HG03575 (cell line): ENCODE measurements around the gene FRMD4A.
"Not testable (repeated sequence)": the region's sequence is repeated elsewhere in the genome, so short reads cannot be mapped to it uniquely, and the experiment has no call there.

ENCODE experiments used
- ATAC-seq: cut with Tn5 transposase; IDR thresholded peaks from one replicate; pipeline ENCODE4 v1.9.1; 2021; ENCODE audit not compliant: unreplicated experiment, insufficient number of reproducible peaks, low FRiP score; ENCODE audit errors: extremely low read depth

Gene FRMD4A

DNA sequence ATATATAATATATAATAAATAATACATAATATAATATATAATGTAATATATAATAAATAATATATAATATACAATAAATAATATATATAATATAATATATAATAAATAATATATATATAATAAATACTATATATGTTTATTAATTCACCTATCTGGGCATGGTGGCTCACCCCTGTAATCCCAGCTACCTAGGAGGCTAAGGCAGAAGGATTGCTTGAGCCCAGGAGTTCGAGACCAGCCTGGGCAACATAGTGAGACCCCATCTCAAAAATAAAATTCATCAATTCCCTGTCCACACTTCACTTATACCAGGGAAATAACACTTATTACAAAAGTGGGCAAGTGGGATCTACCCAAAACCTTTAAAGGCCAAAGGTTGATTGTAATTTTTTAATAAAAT is 462.9 kb downstream of the FRMD4A start:
- no peak for ATAC-seq

- ATAC-seq, result no peak
Measured at GRCh38 chr10:13865758-13866491, 464.8 kb downstream of the FRMD4A start.

- ATAC-seq, result not testable (repeated sequence)
Measured at GRCh38 chr10:13865220-13865619, 465.5 kb downstream of the FRMD4A start.

GRCh38 chr10:13862546-13863233 is 468.0 kb downstream of the FRMD4A start:
- no peak for ATAC-seq

DNA sequence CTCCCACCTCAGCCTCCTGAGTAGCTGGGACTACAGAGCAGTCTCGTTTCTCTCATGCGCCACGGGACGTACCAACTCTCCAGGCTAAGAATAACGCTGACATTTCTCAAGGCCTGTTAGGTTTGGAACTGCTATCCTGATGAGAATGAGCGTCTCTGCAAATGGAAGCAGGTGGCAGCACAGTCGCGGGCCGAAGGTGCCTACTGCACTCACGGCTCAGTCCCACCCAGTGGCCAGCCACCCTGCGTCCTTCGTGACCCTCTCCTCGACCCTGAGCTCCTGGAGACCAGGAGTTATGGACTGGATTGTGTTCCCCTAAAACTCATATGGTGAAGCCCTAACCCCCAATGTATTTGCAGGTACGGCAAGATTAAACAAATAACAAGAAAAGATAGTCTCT is 469.8 kb downstream of the FRMD4A start:
- ATAC-seq, result no peak

GRCh38 chr10:13859979-13860654 is 470.6 kb downstream of the FRMD4A start:
- ATAC-seq, result no peak

GRCh38 chr10:13858709-13859108 is 472.0 kb downstream of the FRMD4A start:
- no peak for ATAC-seq

DNA sequence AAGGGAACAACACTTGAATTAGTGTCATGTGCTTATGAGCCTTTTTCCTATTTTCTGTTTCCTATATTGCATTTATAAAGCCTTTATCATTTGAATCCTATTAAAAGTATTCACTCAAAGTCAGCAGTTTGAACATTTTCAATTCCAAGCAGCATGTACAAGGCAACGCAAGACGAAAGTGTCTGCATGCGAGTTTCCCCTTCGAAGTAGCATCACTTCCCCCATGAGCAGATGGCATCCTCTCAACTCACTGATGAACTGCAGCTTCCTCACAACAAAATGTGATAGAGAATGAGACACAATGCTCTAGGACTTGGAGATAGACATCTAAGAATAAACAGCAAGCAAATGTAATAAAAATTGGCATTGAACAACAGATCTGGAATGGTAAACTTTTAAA is 473.3 kb downstream of the FRMD4A start:
- no peak for ATAC-seq

DNA sequence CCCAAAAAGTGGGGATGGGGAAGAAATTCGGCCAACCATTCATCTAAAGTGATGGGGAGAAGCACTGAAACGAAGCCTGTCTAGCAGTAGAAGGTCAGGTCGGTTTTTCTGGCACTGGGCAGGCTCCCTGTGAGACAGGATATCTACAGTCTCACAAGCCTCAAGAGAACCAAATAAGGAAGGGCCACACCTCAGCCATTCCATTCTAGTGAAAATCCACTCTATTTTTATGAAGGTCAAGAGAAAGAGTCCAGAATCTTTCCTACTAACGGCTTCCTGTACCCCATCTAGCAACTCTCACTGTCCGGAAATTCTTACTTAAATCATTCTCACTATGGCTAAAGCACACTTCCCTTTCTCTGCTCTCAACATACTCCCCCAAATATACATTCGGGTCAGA is 476.9 kb downstream of the FRMD4A start:
- ATAC-seq, result no peak

DNA sequence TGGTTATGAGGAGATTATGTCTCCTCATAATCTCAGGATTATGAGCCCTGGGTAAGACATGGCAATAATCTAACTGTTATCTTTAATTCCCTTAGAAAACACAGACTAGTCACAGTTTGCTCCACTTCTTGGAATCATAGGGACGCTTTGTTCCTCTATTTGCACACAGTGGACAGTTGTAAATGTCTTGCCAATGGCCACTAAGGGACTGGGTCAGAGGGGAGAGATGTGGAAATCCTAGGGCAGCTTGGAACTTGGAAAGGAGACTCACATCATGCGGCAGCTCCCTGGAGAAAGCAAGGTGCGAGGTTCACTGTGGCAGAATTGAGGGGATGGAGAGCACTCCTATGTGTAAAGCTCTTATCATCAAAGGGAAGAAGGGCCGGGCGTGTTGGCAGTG is 477.9 kb downstream of the FRMD4A start:
- ATAC-seq, result no peak

DNA sequence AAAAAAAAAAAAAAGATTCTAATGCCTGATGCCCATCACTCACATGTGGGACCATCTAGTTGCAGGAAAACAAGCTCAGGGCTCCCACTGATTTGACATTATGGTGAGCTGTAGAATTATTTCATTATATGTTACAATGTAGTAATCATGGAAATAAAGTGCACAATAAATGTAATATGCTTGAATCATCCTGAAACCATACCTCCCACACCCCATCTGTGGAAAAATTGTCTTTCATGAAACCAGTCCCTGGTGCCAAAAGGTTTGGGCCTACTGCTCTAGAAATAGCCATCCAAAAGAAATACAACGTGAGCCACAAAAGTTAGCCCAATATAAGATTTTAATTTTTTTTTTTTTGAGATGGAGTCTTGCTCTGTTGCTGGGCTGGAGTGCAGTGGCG is 478.8 kb downstream of the FRMD4A start:
- ATAC-seq, result no peak

DNA sequence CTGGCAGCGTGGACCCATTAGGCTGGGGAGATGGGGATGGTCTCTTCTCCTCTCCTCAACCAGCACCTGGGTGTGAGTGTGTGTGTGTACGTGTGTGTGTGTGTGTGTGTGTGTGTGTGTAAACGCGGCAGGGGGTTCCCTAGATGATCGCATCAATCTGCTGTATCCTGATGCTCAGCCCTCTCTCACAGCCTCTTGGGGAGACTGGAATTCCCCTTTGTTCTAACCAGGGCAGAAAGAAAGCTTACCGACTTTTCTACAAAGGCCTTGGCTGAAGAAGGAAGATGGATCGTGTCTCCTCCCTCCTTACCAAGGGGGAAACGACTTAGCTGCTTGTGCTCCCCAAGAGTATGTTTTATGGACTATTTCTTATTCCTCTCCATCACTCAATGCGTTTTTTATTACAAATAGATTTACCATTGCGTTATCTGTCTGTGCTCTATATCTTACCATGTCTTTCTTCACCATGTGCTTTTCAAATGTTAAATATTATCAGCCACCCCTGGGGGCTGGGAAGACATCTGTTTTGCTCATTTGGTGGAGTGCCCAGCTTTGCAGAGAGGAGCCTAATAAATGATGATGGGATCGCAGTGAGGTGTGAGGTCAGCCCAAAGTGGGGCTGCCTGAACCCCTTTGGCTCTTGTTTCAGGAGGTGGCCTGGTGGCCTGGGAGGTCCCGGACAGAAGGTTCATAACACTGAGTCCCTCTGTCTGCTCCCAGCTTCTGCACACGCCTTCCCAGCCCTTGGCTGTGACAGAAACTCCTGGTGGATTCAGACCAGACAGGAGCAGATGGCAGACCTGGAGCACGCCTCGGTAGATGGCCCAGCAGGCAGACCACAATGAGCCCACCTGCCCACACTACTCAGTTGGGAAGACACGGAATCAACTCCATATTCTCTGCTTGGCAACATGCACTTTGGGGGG is 481.9 kb downstream of the FRMD4A start:
- no peak for ATAC-seq

GRCh38 chr10:13847201-13847631 is 483.5 kb downstream of the FRMD4A start:
- ATAC-seq, result no peak

DNA sequence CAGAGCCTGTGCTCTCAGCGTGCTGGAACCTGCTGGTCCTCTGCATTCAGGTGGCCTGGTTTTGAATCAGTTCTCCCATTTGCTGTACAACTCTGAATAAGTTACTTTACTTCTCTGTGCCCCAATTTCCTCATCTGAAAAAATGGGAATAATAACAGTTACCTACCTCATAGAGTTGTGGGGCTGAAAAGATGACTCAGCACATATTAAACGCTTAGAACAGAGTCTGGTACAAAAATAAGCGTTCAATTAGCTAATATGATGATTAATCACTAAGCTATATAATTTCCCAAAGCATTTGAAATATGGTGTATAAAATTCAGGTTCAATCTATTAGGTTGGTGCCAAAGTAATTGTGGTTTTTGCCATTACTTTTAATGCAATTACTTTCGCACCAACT is 484.8 kb downstream of the FRMD4A start:
- no peak for ATAC-seq

GRCh38 chr10:13844651-13845050 is 486.1 kb downstream of the FRMD4A start:
- no peak for ATAC-seq

- no peak for ATAC-seq
Measured at GRCh38 chr10:13842117-13842516, 488.6 kb downstream of the FRMD4A start.

DNA sequence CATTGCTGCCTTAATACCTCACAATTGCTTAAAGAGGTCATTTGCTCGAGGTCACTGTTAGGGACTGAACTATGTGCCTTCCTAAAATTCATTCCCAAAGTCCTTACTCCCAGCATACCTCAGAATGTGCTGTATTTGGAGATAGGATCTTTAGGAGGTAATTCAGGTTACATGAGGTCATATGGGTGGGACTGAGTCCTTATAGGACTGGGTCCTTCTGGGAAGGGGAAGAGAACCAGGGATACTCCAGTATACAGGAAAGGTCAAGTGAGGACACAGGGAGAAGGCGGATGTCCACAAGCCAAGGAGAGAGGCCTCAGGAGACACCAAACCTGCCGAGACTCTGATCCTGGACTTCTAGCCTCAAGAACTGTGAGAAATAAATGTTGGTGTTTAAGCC is 490.7 kb downstream of the FRMD4A start:
- no peak for ATAC-seq

DNA sequence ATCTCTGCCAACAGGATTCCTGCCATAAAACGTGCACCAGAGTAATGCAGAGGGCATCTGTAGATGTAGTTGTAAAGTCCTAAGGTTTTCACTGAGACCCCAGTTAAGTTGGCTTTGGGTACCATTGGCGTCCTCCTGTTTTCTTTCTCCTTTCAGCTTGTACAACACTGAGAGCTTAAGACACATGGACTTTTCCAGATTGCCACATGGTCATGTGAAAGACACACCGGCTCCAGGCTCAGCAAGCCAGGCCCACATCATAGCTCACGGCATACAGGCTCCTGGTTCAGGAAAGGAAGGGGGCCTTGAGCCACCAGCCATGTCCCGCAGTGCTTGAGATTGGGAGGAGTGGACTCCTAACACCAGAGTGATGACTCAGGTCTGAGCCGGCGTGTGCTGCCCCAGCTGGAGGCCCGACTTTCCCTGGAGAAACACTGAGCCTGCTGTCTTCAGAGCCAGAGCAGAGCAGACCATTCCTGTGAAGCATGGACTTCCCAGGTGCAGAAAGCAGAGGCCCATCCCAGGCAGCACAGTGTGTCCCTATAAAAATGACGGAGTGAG is 491.2 kb downstream of the FRMD4A start:
- ATAC-seq, result no peak

DNA sequence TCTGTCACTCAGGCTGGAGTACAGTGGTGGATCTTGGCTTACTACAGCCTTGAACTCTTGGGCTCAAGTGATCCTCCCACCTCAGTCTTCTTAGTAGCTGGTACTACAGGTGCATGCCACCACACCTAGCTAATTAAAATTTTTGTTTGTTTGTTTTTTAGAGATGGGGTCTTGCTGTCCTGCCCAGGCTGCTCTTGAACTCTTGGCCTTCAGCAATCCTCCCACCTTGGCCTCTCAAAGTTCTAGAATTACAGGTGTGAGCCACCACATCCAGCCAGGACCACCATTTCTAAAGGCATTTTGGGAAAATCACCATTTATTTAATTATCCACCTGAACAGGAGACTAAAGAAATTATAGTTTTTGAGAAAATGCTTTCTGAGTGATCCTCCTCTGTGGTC is 491.7 kb downstream of the FRMD4A start:
- no peak for ATAC-seq
